ENCODE results near the gene ABRACL.
"Not testable (repeated sequence)": the region's sequence is repeated elsewhere in the genome, so short reads cannot be mapped to it uniquely, and the experiment has no call there.

Gene ABRACL

GRCh38 chr6:139028658-139029469 is at the start of gene ABRACL:
Gene ABRACL (plus strand): TSS chr6:139028745. CDS start chr6:139034161, 5,416 bp downstream.
- peak; percentile 49 for DNase-seq

DNA sequence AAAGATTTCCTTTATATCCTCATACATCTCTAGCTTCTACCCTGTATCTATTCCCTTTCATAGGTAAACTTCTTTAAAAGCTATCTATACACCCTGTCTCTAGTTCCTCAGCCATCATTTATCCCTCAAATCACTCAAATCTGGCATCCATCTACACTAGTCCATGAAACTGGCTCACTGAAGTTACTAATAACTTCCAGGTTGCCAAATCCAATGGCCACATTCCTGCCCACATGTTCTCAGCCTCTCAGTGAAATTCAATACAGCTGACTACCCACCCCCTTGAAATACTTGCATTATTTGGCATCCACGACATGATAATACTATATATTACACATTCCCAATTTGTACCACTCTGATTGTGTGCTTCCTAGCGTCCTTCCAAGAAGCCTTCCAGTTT is 49.2 kb upstream of the ABRACL start:
- DNase-seq, result no peak

GRCh38 chr6:138979813-138980668 is 48.5 kb upstream of the ABRACL start:
- DNase-seq, result no peak

GRCh38 chr6:138981416-138981815 is 47.1 kb upstream of the ABRACL start:
- DNase-seq, result no peak

DNA sequence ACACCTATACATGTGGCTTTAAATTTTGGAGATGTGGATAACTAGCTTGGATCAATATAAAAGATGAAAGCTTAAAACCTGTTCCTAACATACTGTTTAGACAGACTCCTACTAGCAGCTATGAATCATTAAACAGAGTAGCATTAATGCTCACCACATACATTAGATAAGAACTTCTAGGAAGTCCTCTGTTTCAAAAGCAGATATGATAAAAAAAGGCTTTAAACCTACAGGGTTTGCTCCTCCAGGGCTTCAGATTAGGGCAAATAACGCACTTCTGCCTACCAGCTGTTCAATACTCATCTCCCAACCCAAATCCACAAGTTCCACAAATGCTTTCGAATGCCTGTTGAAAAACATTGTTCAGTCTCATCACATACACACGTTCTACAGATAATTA is 42.0 kb upstream of the ABRACL start:
- no peak for DNase-seq

DNA sequence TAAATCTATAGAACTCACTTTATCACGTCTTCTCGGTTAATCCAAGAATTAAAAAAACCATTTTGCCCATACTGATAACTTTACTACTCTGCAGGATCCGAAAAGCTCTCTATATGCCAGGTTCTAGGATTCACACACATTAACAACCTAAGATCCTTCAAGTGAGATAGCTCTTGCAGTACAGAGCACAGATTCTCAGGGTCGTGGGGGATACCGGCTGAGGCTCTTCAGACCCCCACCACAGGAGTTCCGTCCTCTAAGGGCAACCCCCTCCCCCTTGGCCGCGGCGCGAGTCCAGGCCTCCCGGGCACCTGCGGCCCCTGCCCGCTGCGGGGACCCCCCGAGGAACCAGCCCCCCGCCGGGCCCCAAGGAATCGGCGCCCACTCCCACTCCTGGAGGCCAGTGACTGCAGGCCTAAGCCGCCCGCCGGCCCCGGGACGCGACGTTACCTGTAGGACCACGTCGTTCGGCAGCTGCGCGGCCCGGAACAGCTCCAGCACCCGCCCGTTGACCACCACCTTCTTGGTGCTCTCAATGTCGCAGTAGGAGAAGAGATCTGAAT is 41.4 kb upstream of the ABRACL start:
- no peak for DNase-seq

GRCh38 chr6:138987643-138988468 is 40.7 kb upstream of the ABRACL start, which contains the start of gene REPS1:
Gene REPS1 (minus strand): TSS chr6:138988253. CDS start chr6:138987682, 571 bp downstream.
- DNase-seq, result peak; percentile 75

DNA sequence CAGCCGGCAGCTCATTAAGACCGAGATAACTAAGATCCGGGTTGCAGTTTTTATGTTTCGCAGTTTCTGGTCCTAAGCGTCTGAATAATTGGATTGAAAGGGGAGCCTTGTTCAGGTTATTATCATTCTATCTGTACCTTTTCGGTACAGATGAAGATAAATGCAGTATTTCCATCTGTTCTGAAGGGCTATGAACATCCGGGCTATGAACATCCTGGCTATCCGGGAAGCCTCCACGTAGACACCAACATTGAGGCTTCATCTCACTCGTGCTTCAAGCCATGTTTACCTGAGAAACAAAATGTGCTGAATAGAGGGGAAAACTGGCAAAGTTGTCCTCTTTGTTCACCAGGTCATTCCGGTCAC is 40.1 kb upstream of the ABRACL start:
- DNase-seq, result no peak

- no peak for DNase-seq
These were observed 39.2 kb upstream of the ABRACL start for GRCh38 chr6:138989098-138989983.

- DNase-seq, result no peak
These were observed 37.3 kb upstream of the ABRACL start for GRCh38 chr6:138991206-138991605.

DNA sequence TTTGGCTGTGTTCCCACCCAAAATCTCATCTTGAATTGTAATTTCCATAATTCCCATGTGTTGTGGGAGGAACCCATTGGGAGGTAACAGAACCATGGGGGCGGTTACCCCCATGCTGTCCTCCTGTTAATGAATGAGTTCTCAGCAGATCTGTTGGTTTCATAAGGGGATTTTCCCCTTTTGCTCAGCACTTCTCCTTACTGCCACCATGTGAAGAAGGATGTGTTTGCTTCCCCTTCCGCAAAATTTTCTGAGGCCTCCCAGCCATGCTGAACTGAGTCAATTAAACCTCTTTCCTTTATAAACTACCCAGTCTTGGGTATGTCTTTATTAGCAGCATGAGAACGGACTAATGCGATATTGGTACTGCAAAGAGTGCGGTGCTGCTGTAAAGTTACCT is 35.6 kb upstream of the ABRACL start:
- DNase-seq, result not testable (repeated sequence)

DNA sequence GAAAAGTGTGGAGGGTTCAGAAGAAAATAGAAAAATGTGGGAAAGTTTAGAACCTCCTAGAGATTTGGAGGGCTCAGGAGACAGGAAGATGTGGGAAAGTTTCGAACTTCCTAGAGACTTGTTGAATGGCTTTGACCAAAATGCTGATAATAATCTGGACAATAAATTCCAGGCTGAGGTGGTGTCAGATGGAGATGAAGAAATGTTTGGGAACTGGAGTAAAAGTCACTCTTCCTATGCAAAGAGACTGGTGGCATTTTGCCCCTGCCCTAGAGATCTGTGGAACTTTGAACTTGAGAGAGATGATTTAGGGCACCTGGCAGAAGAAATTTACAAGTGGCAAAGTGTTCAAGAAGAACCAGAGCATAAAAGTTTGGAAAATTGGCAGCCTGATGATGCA is 35.1 kb upstream of the ABRACL start:
- not testable (repeated sequence) for DNase-seq

DNA sequence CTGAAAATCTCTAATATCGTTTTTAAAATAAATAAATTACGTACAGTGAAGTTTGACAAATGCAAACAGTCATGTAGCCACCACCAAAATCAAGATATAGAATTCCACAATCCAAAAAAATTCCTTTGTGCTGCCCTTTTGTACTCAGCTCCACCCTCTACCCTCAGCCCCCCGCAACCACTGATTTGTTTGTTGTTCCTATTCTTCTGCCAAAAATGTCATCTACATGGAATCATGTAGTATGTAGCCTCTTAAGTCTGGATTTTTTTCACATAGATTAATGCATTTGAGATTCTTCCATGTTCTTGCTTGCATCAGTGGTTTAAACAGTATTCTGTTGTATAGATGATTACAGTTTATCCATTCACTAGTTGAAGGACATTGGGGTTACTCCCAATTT is 32.0 kb upstream of the ABRACL start:
- DNase-seq, result no peak

DNA sequence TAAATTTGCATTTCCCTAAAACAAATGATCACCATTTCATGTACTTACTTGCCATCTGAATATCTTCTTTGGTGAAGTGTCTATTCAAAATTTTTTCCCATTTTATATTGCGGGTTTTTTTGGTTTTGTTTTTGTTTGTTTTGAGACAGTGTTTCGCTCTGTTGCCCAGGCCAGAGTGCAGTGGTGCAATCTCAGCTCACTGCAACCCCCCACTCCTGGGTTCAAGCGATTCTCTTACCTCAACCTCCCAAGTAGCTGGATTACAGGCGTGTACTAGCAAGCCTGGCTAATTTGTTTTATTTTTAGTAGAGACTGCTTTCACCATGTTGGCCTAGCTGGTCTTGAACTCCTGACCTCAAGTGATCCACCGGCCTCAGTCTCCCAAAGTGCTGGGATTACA is 31.4 kb upstream of the ABRACL start:
- DNase-seq, result no peak

- no peak for DNase-seq
These were observed 28.4 kb upstream of the ABRACL start for GRCh38 chr6:138999949-139000725.

DNA sequence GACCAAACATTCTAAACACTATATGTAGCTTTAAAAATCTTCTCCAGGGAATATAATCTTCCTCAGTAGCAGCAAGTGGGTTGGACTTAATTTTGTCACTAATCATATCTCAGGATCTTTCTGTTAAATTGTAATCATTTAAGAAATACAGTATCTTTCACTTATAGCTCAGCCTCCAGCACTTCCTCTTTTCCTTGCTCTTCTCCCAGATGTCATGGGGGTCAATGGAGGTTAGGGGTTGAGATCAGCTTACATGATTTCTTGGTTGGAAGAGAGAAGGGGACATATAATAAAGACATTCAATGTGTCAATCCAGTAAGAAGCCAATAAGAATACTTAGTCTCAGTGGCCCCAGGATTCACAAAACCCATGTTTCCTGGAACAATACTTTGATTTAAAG is 24.8 kb upstream of the ABRACL start:
- no peak for DNase-seq

GRCh38 chr6:139006477-139006876 is 22.1 kb upstream of the ABRACL start:
- no peak for DNase-seq

GRCh38 chr6:139007428-139007827 is 21.1 kb upstream of the ABRACL start:
- DNase-seq, result no peak

DNA sequence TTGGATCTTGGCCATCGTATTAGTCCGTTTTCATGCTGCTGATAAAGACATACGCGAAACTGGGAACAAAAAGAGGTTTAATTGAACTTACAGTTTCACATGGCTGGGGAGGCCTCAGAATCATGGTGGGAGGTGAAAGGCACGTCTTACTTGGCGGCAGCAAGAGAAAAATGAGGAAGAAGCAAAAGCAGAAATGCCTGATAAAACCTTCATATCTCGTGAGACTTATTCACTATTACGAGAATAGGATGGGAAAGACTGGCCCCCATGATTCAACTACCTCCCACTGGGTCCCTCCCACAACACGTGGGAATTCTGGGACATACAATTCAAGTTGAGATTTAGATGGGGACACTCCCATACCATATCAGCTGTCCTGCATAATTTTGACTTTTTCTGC is 20.4 kb upstream of the ABRACL start:
- DNase-seq, result no peak

- DNase-seq, result no peak
These were observed 17.9 kb upstream of the ABRACL start for GRCh38 chr6:139010674-139011073.

GRCh38 chr6:139011980-139012379 is 16.6 kb upstream of the ABRACL start:
- DNase-seq, result no peak

Data from NCI-H510A (cell line).